ENCODE data around the gene NPHP4.

Gene NPHP4

DNA sequence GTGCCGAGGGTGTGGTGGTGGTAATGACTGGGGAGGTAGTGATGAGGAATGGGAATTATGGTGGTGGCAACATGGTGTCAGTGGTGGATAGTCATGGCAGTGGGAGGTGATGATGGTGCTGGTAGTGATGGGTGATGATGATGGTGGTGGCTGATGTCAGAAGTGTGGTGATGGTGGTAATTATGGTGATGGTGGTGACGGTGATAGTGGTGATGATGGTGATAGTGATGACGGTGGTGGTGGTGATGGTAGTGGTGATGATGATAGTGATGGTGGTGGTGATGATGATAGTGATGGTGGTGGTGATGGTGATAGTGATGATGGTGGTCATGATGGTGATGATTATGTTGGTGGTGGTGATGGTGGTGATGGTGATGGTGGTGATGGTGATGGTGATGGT lies 162.8 kb downstream of the NPHP4 start:
- Histone ChIP-seq H3K27ac (ENCODE audit: low read depth, low read length) (no peak overlapping the region), H3K4me2 (ENCODE audit: low read length) (no peak overlapping the region), H3K4me3 (ENCODE audit: low read length) (no peak overlapping the region), H3K9me2 (replicated peaks; ENCODE audit: control insufficient read depth, low read length) (no peaks in the 10 kb centered on the region), H3K36me3 (ENCODE audit: control insufficient read depth, low read length) (no peaks in the 10 kb centered on the region), H3K9me3 (ENCODE audit: control insufficient read depth, insufficient read depth, low read length) (no peaks in the 10 kb centered on the region), H3F3A (ENCODE audit: control insufficient read depth, insufficient read depth) (no peaks in the 10 kb centered on the region), H3K27me3 (ENCODE audit: control insufficient read depth, low read length) (no peaks in the 10 kb centered on the region), H3K4me1 (ENCODE audit: control insufficient read depth, low read length) (no peaks in the 10 kb centered on the region), H4K20me1 (ENCODE audit: control insufficient read depth, insufficient read depth, low read depth, low read length) (no peaks in the 10 kb centered on the region), H3K79me2 (ENCODE audit: control insufficient read depth, low read length) (no peaks in the 10 kb centered on the region)
- TF ChIP-seq, protein P1, sequence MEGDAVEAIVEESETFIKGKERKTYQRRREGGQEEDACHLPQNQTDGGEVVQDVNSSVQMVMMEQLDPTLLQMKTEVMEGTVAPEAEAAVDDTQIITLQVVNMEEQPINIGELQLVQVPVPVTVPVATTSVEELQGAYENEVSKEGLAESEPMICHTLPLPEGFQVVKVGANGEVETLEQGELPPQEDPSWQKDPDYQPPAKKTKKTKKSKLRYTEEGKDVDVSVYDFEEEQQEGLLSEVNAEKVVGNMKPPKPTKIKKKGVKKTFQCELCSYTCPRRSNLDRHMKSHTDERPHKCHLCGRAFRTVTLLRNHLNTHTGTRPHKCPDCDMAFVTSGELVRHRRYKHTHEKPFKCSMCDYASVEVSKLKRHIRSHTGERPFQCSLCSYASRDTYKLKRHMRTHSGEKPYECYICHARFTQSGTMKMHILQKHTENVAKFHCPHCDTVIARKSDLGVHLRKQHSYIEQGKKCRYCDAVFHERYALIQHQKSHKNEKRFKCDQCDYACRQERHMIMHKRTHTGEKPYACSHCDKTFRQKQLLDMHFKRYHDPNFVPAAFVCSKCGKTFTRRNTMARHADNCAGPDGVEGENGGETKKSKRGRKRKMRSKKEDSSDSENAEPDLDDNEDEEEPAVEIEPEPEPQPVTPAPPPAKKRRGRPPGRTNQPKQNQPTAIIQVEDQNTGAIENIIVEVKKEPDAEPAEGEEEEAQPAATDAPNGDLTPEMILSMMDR (IDR thresholded peaks at IDR 0.05; ENCODE audit: low read depth, low read length, poor library complexity, severe bottlenecking), result no peak
- TF ChIP-seq EZH2phosphoT487 (IDR thresholded peaks at IDR 0.05; ENCODE audit: borderline replicate concordance, low read length), result no peak

- Histone ChIP-seq H3K9me2 (replicated peaks; ENCODE audit: control insufficient read depth, low read length) (no peaks in the 10 kb centered on the region), H3K27ac (ENCODE audit: low read depth, low read length) (no peak overlapping the region), H3K4me2 (ENCODE audit: low read length) (no peak overlapping the region), H3K36me3 (ENCODE audit: control insufficient read depth, low read length) (no peaks in the 10 kb centered on the region), H3K4me3 (ENCODE audit: low read length) (no peak overlapping the region), H4K20me1 (ENCODE audit: control insufficient read depth, insufficient read depth, low read depth, low read length) (no peaks in the 10 kb centered on the region), H3K4me1 (ENCODE audit: control insufficient read depth, low read length) (no peaks in the 10 kb centered on the region), H3F3A (ENCODE audit: control insufficient read depth, insufficient read depth) (no peaks in the 10 kb centered on the region), H3K79me2 (ENCODE audit: control insufficient read depth, low read length) (no peaks in the 10 kb centered on the region), H3K9me3 (ENCODE audit: control insufficient read depth, insufficient read depth, low read length) (no peaks in the 10 kb centered on the region), H3K27me3 (ENCODE audit: control insufficient read depth, low read length) (no peaks in the 10 kb centered on the region)
- TF ChIP-seq, protein P1 (IDR thresholded peaks at IDR 0.05; ENCODE audit: low read depth, low read length, poor library complexity, severe bottlenecking), result no peak
- no peak for TF ChIP-seq EZH2phosphoT487 (IDR thresholded peaks at IDR 0.05; ENCODE audit: borderline replicate concordance, low read length)
Measured at GRCh38 chr1:5828308-5828935, 163.8 kb downstream of the NPHP4 start.

GRCh38 chr1:5827516-5827915 lies 164.7 kb downstream of the NPHP4 start:
- no peak for TF ChIP-seq EZH2phosphoT487 (IDR thresholded peaks at IDR 0.05; ENCODE audit: borderline replicate concordance, low read length)
- TF ChIP-seq, protein P1 (IDR thresholded peaks at IDR 0.05; ENCODE audit: low read depth, low read length, poor library complexity, severe bottlenecking), result no peak
- Histone ChIP-seq H3K4me1 (ENCODE audit: control insufficient read depth, low read length) (no peaks in the 10 kb centered on the region), H3K79me2 (ENCODE audit: control insufficient read depth, low read length) (no peaks in the 10 kb centered on the region)

More at GRCh38 chr1:5827516-5827915, 164.7 kb downstream of the NPHP4 start:
- Histone ChIP-seq H3K36me3 (ENCODE audit: control insufficient read depth, low read length) (no peaks in the 10 kb centered on the region), H3K9me2 (replicated peaks; ENCODE audit: control insufficient read depth, low read length) (no peaks in the 10 kb centered on the region), H3K4me2 (ENCODE audit: low read length) (no peak overlapping the region), H3K27ac (ENCODE audit: low read depth, low read length) (no peak overlapping the region), H4K20me1 (ENCODE audit: control insufficient read depth, insufficient read depth, low read depth, low read length) (no peaks in the 10 kb centered on the region), H3F3A (ENCODE audit: control insufficient read depth, insufficient read depth) (no peaks in the 10 kb centered on the region), H3K9me3 (ENCODE audit: control insufficient read depth, insufficient read depth, low read length) (no peaks in the 10 kb centered on the region), H3K4me3 (ENCODE audit: low read length) (no peak overlapping the region), H3K27me3 (ENCODE audit: control insufficient read depth, low read length) (no peaks in the 10 kb centered on the region)
